ENCODE data around the gene GPR84.

The GPR84 gene

DNA sequence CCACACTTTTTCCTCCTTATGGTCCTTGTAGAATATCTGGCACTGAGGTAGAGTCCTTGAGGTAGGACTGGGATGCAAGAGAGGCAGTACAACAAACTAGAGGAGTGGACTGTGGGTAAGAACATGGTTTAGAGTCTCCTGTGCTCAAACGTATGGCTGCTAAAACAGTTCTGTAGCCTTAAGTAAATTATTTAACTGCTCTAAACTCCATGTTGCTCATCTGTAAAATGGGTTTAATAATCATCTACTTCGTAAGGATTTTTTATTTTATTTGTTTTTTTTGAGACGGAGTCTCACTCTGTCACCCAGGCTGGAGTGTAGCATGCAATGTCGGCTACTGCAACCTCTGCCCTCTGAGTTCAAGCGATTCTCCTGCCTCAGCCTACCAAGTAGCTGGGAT is 42.9 kb downstream of the GPR84 start:
- no peak for DNase-seq

All from activated T-cell treated with anti-CD3 and anti-CD28 coated beads, Interleukin-2, amount 50 U/mL, for 1 hour (primary cell).